Sigmoid colon (tissue), 7 donors: Measurements from ENCODE around the gene THRB. TPM values are rescaled to one million over a fixed set of nuclear protein-coding genes. Genes with fewer than 3 reads are reported as not detected.

Source experiments
- DNase-seq: peaks from one replicate; pipeline ENCODE4 v3.0.0-alpha.2; 2019
- H3K27ac ChIP-seq, 4 donors: fragments of 200-600 bp; sonication (generic); one replicate each; pipeline ENCODE4 v1.5.1; 2016 to 2019; ENCODE audit warnings: mild to moderate bottlenecking in 1 of 4
- H3K27me3 ChIP-seq, 3 donors: fragments of 200-600 bp; sonication (generic); one replicate each; pipeline ENCODE4 v1.5.1; 2019; ENCODE audit warnings: mild to moderate bottlenecking in 1 of 3
- H3K36me3 ChIP-seq, 4 donors: fragments of 200-600 bp; sonication (generic); one replicate each; pipeline ENCODE4 v1.5.1; 2016 to 2019
- H3K4me1 ChIP-seq, 4 donors: fragments of 200-600 bp; sonication (generic); one replicate each; pipeline ENCODE4 v1.5.1; 2017 to 2019
- H3K4me3 ChIP-seq, 4 donors: fragments of 200-600 bp; sonication (generic); one replicate each; pipeline ENCODE4 v1.5.1; 2017 to 2019; ENCODE audit warnings: mild to moderate bottlenecking in 2 of 4, moderate library complexity in 1 of 4
- H3K9me3 ChIP-seq, 4 donors: fragments of 200-600 bp in 3 of 4; sonication (generic) in 3 of 4; one replicate each; pipeline versions ENCODE4 v1.5.1 to v1.6.1; 2013 to 2019
- CTCF ChIP-seq, 4 experiments: fragments of 450-650 bp in 3 of 4; fragments of 200-600 bp in 1 of 4; IDR thresholded peaks; one replicate each; pipeline ENCODE4 v1.5.1; 2016 to 2019; ENCODE audit warnings: antibody characterized with exemption in 4 of 4, mild to moderate bottlenecking in 3 of 4, moderate library complexity in 2 of 4
- EP300 ChIP-seq, 4 donors: sonication (generic); formaldehyde crosslinking; IDR thresholded peaks; one replicate each; pipeline ENCODE4 v1.6.1; 2017; ENCODE audit warnings: antibody characterized with exemption in 4 of 4
- POLR2A ChIP-seq, 2 donors: fragments of 450-650 bp; IDR thresholded peaks; one replicate each; pipeline ENCODE4 v1.6.1; 2016; ENCODE audit warnings: antibody characterized with exemption in 2 of 2, mild to moderate bottlenecking in 2 of 2, moderate library complexity in 2 of 2
- POLR2AphosphoS5 ChIP-seq, 4 donors: sonication (generic); formaldehyde crosslinking; IDR thresholded peaks; one replicate each; pipeline ENCODE4 v1.6.1; 2017; ENCODE audit warnings: antibody characterized with exemption in 4 of 4
- WGBS, 2 donors: extraction: QIAGEN DNeasy Blood & Tissue Kit; methylation state at CpG; one replicate each; pipeline ENCODE4 v1.1.7; 2013; 5-methylcytosine and 5-hydroxymethylcytosine counted together
- intact Hi-C: fragments of 100-400 bp; cut with DNase I; formaldehyde crosslinking; loops from one replicate; pipeline ENCODE4 v1.15.1; 2023
- polyA plus RNA-seq, 3 donors: library from polyadenylated mRNA; stranded (reverse); fragments of 200-250 nt; gene quantifications; one replicate each; pipeline ENCODE4 v1.2.3, GENCODE V29; 2013
- total RNA-seq, 4 donors: library from RNA; depleted of rRNA; stranded (reverse); fragments of >200 nt; gene quantifications; one replicate each; pipeline ENCODE4 v1.1.0, GENCODE V29; 2016
- donor health status: healthy with polysubstance abuse.
- donor health status: Bipolar disorder and iron deficiency.
- donor health status: healthy.

Gene THRB
- total and polyA plus RNA-seq, 7 donors, result 7.2 to 49.5 (median 29.7) TPM

- Histone ChIP-seq H3K4me3 (no peak overlapping the region), H3K9me3 (no peaks in the 10 kb centered on the region), H3K27me3 (no peaks in the 10 kb centered on the region), H3K4me1 (peaks cover 0 to 31% (median 19%) of the 10 kb centered on the region in 4 donors), H3K27ac (peak overlapping the region in 3 of 4 donors; percentile 18 to 66 (median 39)), H3K36me3 (peaks cover 0 to 38% (median 7%) of the 10 kb centered on the region in 4 donors)
- DNase-seq, result no peak
- intact Hi-C loops, result no loop called here
- WGBS, 2 donors, result 80% methylated on average over 4 of the region's 4 CpGs
- TF ChIP-seq EP300 (IDR thresholded peaks at IDR 0.05) (no peak), POLR2AphosphoS5 (IDR thresholded peaks at IDR 0.05) (no peak), POLR2A (IDR thresholded peaks at IDR 0.05) (no peak), CTCF (IDR thresholded peaks at IDR 0.05) (no peak)
These were observed 366.2 kb downstream of the THRB start for GRCh38 chr3:24128199-24129005.

GRCh38 chr3:24123596-24123995 lies 371.1 kb downstream of the THRB start:
- peaks cover 0 to 12% (median 5%) of the 10 kb centered on the region in 4 donors for H3K36me3 ChIP-seq
- H3K4me1 ChIP-seq, result peaks cover 0 to 27% (median 18%) of the 10 kb centered on the region in 4 donors
- TF ChIP-seq POLR2A (IDR thresholded peaks at IDR 0.05), result no peak
- no peak for TF ChIP-seq CTCF (IDR thresholded peaks at IDR 0.05)
- TF ChIP-seq POLR2AphosphoS5 (IDR thresholded peaks at IDR 0.05), result no peak
- no peak for TF ChIP-seq EP300 (IDR thresholded peaks at IDR 0.05)
- 86 to 89% methylated on average over 1 of the region's 1 CpG for WGBS, 2 donors
- no peak overlapping the region for H3K4me3 ChIP-seq
- peak overlapping the region in 1 of 4 donors; percentile 62 for H3K27ac ChIP-seq
- no peaks in the 10 kb centered on the region for H3K9me3 ChIP-seq
- no peaks in the 10 kb centered on the region for H3K27me3 ChIP-seq
- intact Hi-C loops, result no loop called here
- DNase-seq, result no peak

DNA sequence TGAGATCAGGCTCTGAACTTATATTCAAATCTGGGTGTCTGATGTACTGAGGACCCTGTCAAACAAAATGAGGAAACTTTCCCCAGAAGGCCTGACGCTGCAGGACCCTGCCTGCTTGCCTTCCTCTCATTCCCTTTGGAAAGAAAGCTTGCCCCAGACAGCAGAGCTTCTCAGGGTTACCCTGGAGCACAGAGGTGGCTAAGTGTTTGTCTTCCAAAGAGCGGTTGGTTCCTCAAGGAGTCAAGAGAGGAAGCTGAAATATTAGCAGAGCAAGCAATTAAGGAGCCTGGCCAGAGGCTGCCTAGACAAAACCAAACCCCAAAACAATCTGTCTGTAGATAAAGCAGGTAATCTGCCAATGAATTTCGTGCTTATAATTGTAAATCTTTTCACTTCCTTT lies 374.2 kb downstream of the THRB start:
- Histone ChIP-seq H3K27ac (no peak overlapping the region), H3K9me3 (no peaks in the 10 kb centered on the region), H3K27me3 (no peaks in the 10 kb centered on the region), H3K4me3 (no peak overlapping the region), H3K4me1 (peaks cover 0 to 15% (median 10%) of the 10 kb centered on the region in 4 donors), H3K36me3 (peaks cover 0 to 5% (median 0%) of the 10 kb centered on the region in 4 donors)
- DNase-seq, result no peak
- intact Hi-C loops, result no loop called here
- WGBS, 2 donors, result 85 to 89% methylated on average over 3 of the region's 3 CpGs
- no peak for TF ChIP-seq POLR2AphosphoS5 (IDR thresholded peaks at IDR 0.05)
- TF ChIP-seq POLR2A (IDR thresholded peaks at IDR 0.05), result no peak
- TF ChIP-seq CTCF (IDR thresholded peaks at IDR 0.05), result no peak
- no peak for TF ChIP-seq EP300 (IDR thresholded peaks at IDR 0.05)

GRCh38 chr3:24119321-24119751 lies 375.3 kb downstream of the THRB start:
- Histone ChIP-seq H3K27me3 (no peaks in the 10 kb centered on the region), H3K27ac (no peak overlapping the region), H3K9me3 (no peaks in the 10 kb centered on the region), H3K36me3 (peaks cover 0 to 5% (median 0%) of the 10 kb centered on the region in 4 donors), H3K4me1 (peaks cover 0 to 10% (median 8%) of the 10 kb centered on the region in 4 donors), H3K4me3 (no peak overlapping the region)
- no peak for DNase-seq
- TF ChIP-seq CTCF (IDR thresholded peaks at IDR 0.05), result no peak
- no peak for TF ChIP-seq POLR2AphosphoS5 (IDR thresholded peaks at IDR 0.05)
- no peak for TF ChIP-seq POLR2A (IDR thresholded peaks at IDR 0.05)
- no peak for TF ChIP-seq EP300 (IDR thresholded peaks at IDR 0.05)
- 89 to 93% methylated on average over 12 of the region's 12 CpGs for WGBS, 2 donors
- intact Hi-C loops, result no loop called here
